GM18508 (cell line): ENCODE data around the gene SSX2IP.
"Not testable (repeated sequence)": the region's sequence is repeated elsewhere in the genome, so short reads cannot be mapped to it uniquely, and the experiment has no call there.

Experiments used
- ATAC-seq: cut with Tn5 transposase; IDR thresholded peaks from one replicate; pipeline ENCODE4 v1.9.1; 2021; ENCODE audit warnings: moderate number of reproducible peaks; ENCODE audit not compliant: insufficient read depth, unreplicated experiment

SSX2IP gene

GRCh38 chr1:84690397-84691121 lies at the start of gene SSX2IP:
TSS of gene SSX2IP (minus strand) at chr1:84690461. CDS start at chr1:84671219, 19,242 bp downstream.
- ATAC-seq = peak; percentile 80

DNA sequence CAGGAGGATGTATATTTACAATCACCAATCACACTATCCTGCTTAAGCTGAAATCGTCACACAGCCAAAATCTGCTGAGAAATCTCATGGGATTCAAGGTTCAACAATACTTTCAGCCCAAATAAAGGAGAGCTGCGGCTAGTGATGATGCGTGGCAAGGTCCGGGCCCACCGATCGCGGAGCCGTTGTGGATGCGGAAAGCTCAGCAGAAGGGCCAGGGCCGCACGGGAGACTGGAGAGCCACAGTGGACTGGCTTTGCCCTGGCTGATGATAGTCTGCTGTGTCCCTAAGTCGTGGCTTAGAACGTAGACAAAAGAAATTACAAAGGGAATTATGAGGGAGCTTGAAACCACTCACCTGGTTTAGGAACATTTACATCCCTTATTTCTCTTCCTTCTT lies 48.0 kb upstream of the SSX2IP start:
- ATAC-seq = no peak

GRCh38 chr1:84737590-84737989 lies 47.3 kb upstream of the SSX2IP start:
- no peak for ATAC-seq

DNA sequence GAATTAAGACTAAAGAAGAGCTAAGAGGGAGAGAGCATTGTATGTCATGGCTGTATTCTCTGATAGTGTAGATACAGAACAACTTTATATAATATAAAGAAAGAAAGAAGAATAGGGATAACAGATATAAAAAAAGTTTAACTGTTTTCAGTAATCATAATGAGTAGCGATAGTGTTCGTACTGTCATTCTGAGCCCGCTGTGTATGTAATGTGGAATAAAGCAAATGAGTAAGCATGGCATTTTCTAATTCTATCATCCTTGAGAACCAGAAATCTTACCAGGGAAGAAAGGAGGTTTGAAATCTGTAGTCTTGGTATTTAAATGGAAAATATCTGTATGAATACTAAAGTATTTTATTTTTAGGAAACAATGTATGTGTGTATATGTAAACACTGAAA lies 46.7 kb upstream of the SSX2IP start:
- ATAC-seq = no peak

- no peak for ATAC-seq
Measured at GRCh38 chr1:84736445-84736844, 46.2 kb upstream of the SSX2IP start.

- no peak for ATAC-seq
Measured at GRCh38 chr1:84735483-84735882, 45.2 kb upstream of the SSX2IP start.

DNA sequence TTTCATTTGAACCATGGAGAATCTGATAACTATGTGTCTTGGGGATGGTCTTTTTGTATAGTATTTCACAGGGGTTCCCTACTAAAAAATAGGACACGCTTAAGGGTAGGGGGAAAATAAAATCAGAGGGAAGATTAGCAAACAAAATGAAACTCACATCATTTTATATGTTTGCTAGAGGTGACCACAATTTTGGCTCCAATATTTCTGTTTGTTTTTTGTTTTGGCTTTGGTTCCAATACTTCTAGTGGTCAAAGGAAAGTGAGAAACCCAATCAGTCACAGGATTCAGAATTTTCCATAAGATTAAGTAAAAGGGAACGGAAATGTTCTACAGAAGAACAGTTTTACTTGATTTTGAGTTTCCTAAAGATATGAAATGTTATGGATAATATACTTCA lies 42.3 kb upstream of the SSX2IP start:
- no peak for ATAC-seq

DNA sequence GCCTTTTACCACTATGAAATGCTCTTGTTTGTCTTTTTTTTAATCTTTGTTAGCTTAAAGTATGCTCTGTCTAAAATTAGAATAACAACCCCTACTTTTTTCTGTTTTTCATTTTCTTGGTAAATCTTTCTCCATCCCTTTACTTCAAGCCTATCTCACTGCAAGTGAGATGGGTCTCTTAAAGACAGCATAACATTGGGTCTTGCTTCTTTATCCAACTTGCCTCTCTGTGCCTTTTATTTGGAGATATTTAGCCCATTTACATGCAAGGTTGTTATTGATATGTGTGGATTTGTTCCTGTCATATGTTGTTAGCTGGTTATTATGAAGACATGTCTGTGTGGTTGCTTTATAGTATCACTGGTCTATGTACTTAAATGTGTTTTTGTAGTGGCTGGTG lies 41.3 kb upstream of the SSX2IP start:
- no peak for ATAC-seq

DNA sequence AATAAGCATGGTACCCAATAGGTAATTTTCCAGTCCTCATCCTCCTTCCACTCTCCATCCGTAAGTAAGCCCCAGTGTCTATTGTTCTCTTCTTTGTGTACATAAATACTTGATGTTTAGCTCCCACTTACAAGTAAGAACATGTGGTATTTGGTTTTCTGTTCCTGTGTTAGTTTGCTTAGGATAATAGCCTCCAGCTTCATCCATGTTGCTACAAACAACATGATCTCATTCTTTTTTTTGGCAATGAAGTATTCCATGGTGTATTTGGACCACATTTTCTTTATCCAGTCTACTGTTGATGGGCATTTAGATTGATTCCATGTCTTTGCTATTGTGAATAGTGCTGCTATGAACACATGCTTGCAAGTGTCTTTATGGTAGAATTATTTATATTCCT lies 37.5 kb upstream of the SSX2IP start:
- ATAC-seq = not testable (repeated sequence)

GRCh38 chr1:84726593-84727499 lies 36.6 kb upstream of the SSX2IP start:
- ATAC-seq = no peak

GRCh38 chr1:84724128-84724860 lies 34.0 kb upstream of the SSX2IP start:
- ATAC-seq = no peak

GRCh38 chr1:84722794-84723193 lies 32.5 kb upstream of the SSX2IP start:
- ATAC-seq = no peak

GRCh38 chr1:84721872-84722271 lies 31.6 kb upstream of the SSX2IP start:
- not testable (repeated sequence) for ATAC-seq

- ATAC-seq = no peak
Measured at GRCh38 chr1:84721152-84721551, 30.9 kb upstream of the SSX2IP start.

DNA sequence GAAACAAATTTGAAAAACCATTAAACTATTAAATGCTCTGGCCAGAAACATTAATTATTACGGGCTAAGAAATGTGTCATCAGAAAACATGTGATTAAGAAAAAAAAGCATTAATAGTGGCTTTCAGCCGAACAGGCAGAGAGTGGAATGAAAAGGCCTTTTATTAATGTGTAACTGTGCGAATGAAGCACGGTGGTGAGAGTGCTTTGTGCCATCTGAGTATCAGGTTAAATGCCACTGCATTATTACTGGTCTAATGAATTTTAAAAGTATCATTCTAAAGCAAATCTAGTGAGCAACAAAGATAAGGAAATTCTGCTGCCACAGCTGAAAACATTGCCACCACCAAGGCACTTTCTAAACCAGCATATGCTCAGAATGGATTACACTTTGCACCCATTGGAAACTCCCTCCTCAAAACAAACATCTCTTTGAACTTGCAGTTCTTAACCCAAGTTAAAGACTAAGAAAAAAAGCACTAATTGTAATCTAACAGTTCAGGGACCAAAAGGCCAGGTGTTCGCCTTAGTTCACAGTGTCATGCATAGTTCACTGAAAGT lies 30.0 kb upstream of the SSX2IP start:
- ATAC-seq = peak; percentile 73

GRCh38 chr1:84719543-84720217 lies 29.4 kb upstream of the SSX2IP start:
- ATAC-seq = no peak

DNA sequence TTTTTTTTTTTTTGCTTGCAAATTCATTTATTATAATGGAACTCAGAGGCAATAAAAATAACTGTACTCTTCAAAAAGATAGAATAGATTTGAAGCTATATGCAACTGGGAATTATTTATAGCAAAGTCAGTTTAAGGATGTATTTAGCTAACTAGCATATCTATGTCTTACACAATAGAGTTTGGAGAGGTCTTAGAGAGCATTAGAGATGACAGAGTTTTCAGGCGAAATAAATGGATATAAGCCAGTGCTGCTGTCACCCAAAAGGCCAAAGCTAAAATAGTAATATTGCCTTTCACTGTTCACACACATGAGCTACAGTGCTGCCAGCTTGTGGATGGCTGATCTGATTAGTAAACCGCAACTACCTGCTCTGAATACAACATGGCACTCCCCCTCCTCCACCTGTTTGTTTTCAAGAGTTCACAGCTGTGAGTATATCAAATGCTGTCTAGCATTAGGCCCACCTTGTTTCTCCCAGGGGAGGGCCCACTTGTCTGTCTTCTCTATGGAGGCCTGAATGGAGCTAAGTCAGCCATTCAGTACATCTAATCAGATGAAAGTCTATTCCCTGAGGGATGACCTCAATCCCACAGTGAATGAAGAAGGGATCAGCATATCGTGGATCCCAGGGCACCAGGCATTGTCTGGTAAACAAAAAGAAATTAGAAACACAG lies 25.2 kb upstream of the SSX2IP start:
- no peak for ATAC-seq

DNA sequence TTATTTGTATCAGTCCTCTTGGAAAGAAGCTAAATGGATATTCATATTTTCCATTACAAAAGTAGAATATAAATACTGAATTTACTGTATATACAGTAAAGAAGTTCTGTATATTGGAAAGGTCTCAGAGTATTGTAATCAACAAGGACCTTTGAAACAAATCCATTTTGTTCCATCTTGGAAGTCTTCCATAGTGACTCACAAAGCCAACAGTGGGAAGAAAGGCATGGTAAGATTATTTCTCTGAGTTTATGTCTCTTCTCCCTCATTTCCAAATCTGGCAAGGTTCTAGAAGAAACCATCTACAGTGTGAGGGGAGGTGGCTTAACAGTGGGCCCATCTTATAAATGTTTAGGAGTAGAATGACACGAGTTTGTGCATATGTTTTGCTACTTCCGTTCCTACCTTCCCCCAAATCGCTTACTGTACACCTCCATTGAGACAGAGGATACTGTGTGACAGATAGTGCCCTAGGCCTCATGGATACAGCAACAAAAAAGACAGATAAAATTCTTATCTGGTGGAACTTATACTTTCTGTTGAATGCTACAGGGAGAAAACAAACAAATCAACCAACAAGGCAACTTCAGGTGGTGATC lies 22.1 kb upstream of the SSX2IP start:
- no peak for ATAC-seq

GRCh38 chr1:84711869-84712268 lies 21.6 kb upstream of the SSX2IP start:
- ATAC-seq = no peak
